Stimulated activated CD4-positive, alpha-beta T cell treated with anti-CD3 and anti-CD28 coated beads, Interleukin-4, amount 100 ng/mL, for 48 hours (primary cell): ENCODE measurements around the gene ATF5.
"Not testable (repeated sequence)": the region's sequence is repeated elsewhere in the genome, so short reads cannot be mapped to it uniquely, and the experiment has no call there.

Source experiments
- DNase-seq, 2 donors: peaks; one replicate each; pipeline ENCODE4 v3.0.0-alpha.2; 2020; ENCODE audit warnings: low read depth in 2 of 2

ATF5 gene

DNA sequence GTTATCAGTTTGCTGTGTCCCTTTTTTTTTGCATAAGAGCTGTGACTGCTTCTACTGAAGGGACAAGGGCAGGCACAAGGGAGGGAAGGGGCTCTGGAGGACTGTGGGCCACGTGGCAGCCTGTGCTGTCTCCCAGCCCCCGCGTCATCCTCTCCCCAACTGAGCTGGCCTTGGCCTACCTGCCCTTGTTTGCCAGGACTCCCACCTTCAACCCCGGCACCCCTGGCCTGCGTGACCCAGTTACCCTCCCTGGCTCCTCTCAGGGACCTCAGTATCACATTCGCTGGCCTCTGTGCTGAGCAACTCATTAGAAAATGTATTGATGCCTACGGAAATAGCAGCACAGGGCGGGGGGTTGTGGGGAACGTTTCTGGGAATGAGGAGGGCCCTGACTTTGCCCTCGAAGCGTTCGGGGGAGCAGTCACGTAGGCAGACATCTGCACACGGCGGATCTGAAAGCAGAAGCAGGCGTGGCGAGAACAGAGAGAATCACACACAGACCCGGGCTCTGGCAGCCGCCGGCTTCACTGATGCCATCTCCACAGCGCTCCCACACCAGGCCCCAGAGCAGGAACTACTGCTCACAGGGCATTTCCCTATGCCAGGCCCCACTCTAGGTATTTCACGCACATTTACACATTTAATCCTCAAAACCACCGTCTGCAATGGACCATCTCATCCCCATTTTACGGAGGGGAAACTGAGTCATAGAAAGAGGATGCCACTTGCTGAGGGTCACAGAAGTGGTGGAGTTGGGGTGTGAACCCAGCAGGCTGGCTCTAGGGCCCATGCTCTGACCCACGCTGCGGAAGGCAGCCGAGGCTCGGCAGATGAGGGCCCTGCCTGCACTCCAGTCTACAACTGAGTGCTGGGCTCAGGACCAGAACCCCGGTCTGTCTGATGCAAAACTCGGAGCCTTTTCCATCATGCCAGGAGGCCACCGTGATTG lies 5.7 kb upstream of the ATF5 start:
- no peak for DNase-seq

DNA sequence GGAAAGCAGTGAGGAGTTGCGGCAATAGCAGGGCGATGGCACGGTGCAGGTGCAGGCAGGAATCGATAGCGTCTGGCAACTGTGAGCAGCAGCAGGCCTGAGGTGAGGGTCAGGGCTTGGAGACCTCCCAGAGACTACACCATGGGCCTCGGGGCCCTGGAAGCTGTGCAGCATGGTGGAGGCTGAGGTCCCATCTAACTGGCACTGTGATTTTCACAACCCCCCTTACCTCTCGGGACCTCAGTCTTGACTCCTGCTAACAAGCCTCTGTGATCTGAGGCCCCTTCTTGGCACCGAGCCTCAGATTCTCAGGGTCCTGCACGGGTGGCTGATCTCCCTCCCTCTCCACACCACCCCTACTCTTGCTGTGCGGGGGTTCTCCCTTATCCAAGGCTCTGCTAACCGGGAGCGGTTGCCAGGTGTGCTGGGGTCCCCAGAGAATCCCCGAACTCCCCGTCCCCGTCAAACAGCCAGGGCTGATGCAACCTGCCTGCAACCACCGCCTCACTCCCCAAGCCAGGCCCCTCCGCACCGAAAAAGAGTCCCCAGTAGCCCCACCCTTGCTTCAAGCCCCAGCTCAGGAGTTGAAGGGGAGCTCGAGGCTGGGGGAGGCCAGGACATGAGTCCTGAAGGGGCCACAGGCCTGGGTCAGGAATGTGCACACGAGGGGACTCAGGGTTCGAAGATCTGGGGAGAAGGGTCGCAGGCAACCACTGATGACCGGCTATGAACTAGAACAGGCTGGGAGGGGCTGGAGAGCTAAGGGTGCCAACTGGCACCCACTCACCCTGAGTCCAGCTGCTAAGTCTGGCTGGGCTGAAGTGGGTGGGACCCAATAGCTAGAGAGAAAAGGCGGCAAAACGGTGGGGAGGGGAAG lies 4.8 kb upstream of the ATF5 start:
- no peak for DNase-seq

DNA sequence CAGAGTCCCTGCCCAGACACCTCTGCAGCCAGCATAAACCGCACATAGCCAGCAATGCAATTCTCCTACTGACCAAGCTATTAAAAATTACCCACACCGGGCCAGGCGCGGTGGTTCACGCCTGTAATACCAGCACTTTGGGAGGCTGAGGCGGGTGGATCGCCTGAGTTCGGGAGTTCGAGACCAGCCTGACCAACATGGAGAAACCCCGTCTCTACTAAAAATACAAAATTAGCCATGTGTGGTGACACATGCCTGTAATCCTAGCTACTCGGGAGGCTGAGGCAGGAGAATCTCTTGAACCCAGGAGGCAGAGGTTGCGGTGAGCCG lies 4.2 kb upstream of the ATF5 start:
- not testable (repeated sequence) for DNase-seq

DNA sequence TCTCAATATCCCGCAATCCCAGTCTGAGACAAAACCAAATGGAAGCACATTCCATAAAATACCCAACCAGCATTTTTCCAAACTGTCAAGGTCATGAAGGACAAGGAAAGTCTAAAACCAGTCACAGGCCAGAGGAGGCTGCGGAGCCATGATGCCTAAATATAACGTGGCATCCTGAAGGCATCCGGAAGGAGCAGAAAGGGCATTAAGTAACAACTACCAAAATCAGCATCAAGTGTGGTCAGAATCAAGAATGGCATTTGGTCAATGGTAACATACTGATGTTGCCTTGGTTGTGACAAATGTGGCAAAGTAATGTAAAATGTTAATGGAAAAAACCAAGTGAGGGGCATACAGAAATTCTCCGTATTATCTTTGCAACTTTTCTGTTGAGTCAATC lies 3.5 kb upstream of the ATF5 start:
- DNase-seq: no peak

- no peak for DNase-seq
Measured at GRCh38 chr19:49926515-49926914, 2.5 kb upstream of the ATF5 start.

- no peak for DNase-seq
Measured at GRCh38 chr19:49927526-49928264, 1.3 kb upstream of the ATF5 start.

DNA sequence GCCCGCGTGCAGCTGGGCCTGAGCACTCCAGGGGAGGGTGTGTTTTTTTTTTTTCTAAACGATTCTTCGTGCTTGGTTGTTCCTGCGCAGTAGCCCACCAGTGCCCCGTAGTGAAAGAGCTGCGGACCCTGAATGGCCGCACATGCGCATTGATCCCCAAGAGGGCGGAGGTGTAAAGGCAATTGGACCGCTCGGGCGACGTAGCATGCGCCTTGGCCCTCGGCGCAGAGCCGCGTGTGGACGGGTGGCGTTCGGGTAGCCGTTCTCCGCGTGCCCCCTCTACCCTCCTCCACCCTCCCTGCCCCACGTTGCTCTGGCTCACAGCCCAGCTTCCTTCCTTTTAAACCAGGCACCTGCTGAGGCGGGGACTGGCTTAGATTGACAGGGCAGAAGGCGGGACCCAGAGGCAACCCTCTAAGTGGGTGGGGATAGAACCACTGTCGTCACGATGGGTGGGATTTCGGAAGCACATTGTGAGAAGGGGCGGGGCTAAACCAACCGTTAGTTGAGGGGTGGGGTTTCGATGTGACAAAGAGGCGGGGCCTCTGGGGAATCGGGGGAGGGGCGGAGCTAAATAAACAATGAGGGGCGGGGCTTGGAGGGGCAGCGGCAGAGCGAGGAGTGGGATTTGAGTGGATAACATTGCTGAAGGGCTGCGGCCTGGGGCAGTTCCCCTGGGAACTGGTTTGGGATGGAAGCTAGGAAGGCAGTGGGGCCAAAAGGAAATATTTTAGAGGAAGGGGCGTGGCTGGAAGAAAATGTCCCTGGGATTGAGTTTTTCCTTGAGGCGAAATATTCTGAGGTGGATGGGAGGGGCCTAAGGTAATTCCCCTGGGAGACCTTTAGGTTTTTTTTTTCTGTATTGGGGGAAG lies 842 bp downstream of the ATF5 start:
- DNase-seq: peak; percentile 88 to 92

- no peak for DNase-seq
Measured at GRCh38 chr19:49930483-49931011, 1.5 kb downstream of the ATF5 start.

- DNase-seq: no peak
Measured at GRCh38 chr19:49931293-49932040, 2.5 kb downstream of the ATF5 start.

DNA sequence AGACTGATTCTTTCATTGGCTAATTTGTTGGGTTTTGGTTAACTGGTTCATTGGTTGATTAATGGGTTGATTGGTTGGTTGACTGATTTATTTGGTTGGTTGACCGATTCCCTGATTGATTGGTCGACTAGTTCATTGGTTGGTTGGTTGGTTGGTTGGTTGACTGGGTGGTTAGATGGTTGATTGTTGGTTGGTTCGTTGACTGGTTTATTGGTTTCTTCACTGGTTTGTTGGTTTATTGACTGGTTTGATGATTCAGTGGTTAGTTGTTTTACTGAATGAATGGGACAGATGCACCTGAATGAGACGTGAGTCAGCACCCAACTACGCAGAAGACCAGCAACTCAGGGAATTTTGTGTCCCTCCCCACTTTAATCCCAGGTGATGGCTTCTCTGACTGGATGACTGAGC lies 3.0 kb downstream of the ATF5 start:
- no peak for DNase-seq

DNA sequence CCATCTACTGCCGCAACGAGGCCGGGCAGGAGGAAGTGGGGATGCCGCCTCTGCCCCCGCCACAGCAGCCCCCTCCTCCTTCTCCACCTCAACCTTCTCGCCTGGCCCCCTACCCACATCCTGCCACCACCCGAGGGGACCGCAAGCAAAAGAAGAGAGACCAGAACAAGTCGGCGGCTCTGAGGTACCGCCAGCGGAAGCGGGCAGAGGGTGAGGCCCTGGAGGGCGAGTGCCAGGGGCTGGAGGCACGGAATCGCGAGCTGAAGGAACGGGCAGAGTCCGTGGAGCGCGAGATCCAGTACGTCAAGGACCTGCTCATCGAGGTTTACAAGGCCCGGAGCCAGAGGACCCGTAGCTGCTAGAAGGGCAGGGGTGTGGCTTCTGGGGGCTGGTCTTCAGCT lies 3.7 kb downstream of the ATF5 start:
- no peak for DNase-seq

DNA sequence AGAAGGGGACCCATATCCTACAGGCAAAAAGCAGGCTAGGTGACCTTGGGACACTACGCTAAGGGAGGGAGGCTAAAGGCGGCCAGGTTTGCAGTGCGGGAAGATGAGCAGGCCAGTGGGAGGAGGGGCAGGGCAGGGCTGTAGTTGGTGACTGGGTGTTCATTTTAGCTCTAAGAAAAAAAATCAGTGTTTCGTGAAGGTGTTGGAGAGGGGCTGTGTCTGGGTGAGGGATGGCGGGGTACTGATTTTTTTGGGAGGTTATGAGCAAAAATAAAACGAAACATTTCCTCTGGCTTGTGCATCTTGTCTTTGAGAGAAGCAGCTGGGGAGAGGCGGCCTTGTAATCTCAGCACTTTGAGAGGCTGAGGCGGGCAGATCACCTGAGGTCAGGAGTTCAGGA lies 4.6 kb downstream of the ATF5 start:
- no peak for DNase-seq

GRCh38 chr19:49936549-49936948 lies 7.5 kb downstream of the ATF5 start:
- DNase-seq: no peak

GRCh38 chr19:49937750-49938381 lies 8.9 kb downstream of the ATF5 start:
- peak; percentile 72 to 84 for DNase-seq

GRCh38 chr19:49938662-49939061 lies 9.7 kb downstream of the ATF5 start:
- DNase-seq: no peak

DNA sequence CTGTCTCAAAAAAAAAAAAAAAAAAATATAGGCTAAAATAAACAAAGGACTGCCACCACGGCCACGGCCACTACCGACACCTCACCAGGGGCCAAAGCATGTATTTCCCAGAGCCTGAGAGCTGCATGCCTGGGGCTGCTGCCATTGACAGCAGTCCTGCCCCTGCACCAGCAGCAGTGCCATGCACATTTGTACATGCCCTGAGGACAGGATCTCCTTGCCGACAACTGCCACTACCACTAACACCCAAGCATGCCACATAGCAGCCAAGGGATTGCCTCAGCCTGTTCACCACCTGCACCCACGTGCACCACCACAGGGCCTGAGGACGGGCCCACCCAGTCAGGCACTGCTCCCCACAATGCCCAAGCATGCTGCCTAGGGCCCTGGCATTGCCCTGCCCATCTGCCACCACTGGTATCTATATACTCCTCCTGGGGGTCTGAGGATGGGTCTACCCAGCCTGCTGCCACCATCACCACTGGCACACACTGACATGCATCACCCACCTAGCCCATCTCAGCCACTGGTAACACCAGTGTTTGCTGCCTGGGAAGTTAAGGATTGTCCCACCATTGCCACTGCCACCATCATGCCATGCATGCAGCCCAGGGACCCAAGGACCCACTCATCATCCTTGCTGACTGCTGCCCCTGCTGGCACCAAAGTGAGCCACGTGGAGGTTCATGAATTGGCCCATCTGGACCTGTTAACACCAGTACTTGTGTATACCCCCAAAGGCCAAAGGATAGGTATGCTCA lies 10.9 kb downstream of the ATF5 start:
- no peak for DNase-seq

- DNase-seq: no peak
Measured at GRCh38 chr19:49940482-49940791, 11.4 kb downstream of the ATF5 start.

GRCh38 chr19:49944567-49944966 lies 15.6 kb downstream of the ATF5 start:
- not testable (repeated sequence) for DNase-seq

GRCh38 chr19:49946415-49946814 lies 17.4 kb downstream of the ATF5 start:
- DNase-seq: no peak
